WTC11 (cell line): ENCODE measurements around the gene SOCS6. TPM values are rescaled to one million over a fixed set of nuclear protein-coding genes. Genes with fewer than 3 reads are reported as not detected.

Source experiments
- ATAC-seq: fragments of 200-7000 bp; cut with Tn5 transposase; 2 replicates; pipeline ENCODE4 v1.10.0; 2021; ENCODE audit warnings: mild to moderate bottlenecking, moderate library complexity
- CTCF ChIA-PET: fragments of 300-600 bp; sonication (Branson Sonifier 250); formaldehyde crosslinking; loops from one replicate; lab custom pipeline; 2021; ENCODE audit warnings: antibody characterized with exemption; lab: Charles Lee
- POLR2A ChIA-PET: fragments of 350-600 bp; sonication (Branson Sonifier 250); formaldehyde crosslinking; loops from one replicate; lab custom pipeline; 2021; ENCODE audit warnings: antibody characterized with exemption; lab: Charles Lee
- DNase-seq: peaks from one replicate; pipeline ENCODE4 v3.0.0; 2021; ENCODE audit warnings: low spot score
- H3K27ac Mint-ChIP-seq: 2 replicates; pipeline ENCODE4 v1.8.0; 2021; ENCODE audit warnings: mixed read lengths
- H3K27me3 Mint-ChIP-seq: 2 replicates; pipeline ENCODE4 v1.8.0; 2021; ENCODE audit warnings: low read depth, mild to moderate bottlenecking, moderate library complexity, mixed read lengths
- H3K36me3 Mint-ChIP-seq: 2 replicates; pipeline ENCODE4 v1.8.0; 2021; ENCODE audit warnings: mixed read lengths
- H3K4me1 Mint-ChIP-seq: 2 replicates; pipeline ENCODE4 v1.8.0; 2022; ENCODE audit warnings: mixed read lengths
- H3K4me3 Mint-ChIP-seq: 2 replicates; pipeline ENCODE4 v1.8.0; 2021; ENCODE audit warnings: mild to moderate bottlenecking, moderate library complexity, mixed read lengths
- H3K9me3 Mint-ChIP-seq: 2 replicates; pipeline ENCODE4 v1.8.0; 2021; ENCODE audit warnings: mixed read lengths
- CBFB ChIP-seq: sonication (generic); formaldehyde crosslinking; IDR thresholded peaks from 2 replicates; pipeline ENCODE4 v1.8.1; 2022; ENCODE audit warnings: mild to moderate bottlenecking, low read depth, missing genetic modification reagents
- CREM ChIP-seq: sonication (generic); formaldehyde crosslinking; IDR thresholded peaks from 2 replicates; pipeline ENCODE4 v1.8.1; 2022; ENCODE audit warnings: mild to moderate bottlenecking, missing genetic modification reagents, moderate library complexity
- CTCF ChIP-seq: fragments of 200-600 bp; IDR thresholded peaks from 2 replicates; pipeline ENCODE4 v1.8.0; 2022; ENCODE audit warnings: antibody characterized with exemption
- ERG ChIP-seq: fragments of 250-450 bp; sonication (Bioruptor Pico); IDR thresholded peaks from 2 replicates; pipeline ENCODE4 v1.8.0; 2021; ENCODE audit warnings: mild to moderate bottlenecking
- GRHL2 ChIP-seq: fragments of 250-450 bp; sonication (Bioruptor Pico); IDR thresholded peaks from 2 replicates; pipeline ENCODE4 v1.8.0; 2022; ENCODE audit warnings: mild to moderate bottlenecking, moderate library complexity; ENCODE audit not compliant: insufficient replicate concordance, severe bottlenecking
- HMGXB4 ChIP-seq: sonication (generic); formaldehyde crosslinking; IDR thresholded peaks from 2 replicates; pipeline ENCODE4 v1.8.1; 2023; ENCODE audit warnings: mild to moderate bottlenecking, moderate library complexity, missing genetic modification reagents
- NR2C2 ChIP-seq: sonication (generic); formaldehyde crosslinking; IDR thresholded peaks from 2 replicates; pipeline ENCODE4 v1.8.0; 2022; ENCODE audit warnings: mild to moderate bottlenecking, missing genetic modification reagents
- PRDM15 ChIP-seq: sonication (generic); formaldehyde crosslinking; IDR thresholded peaks from 2 replicates; pipeline ENCODE4 v1.8.0; 2022; ENCODE audit warnings: missing genetic modification reagents
- PREB ChIP-seq: sonication (generic); formaldehyde crosslinking; IDR thresholded peaks from 2 replicates; pipeline ENCODE4 v1.8.1; 2022; ENCODE audit warnings: mild to moderate bottlenecking, missing genetic modification reagents, moderate library complexity, borderline replicate concordance
- PRRX2 ChIP-seq: fragments of 250-450 bp; sonication (Bioruptor Pico); IDR thresholded peaks from 2 replicates; pipeline ENCODE4 v1.8.0; 2021; ENCODE audit warnings: mild to moderate bottlenecking
- RELA ChIP-seq: sonication (generic); formaldehyde crosslinking; IDR thresholded peaks from 2 replicates; pipeline ENCODE4 v1.8.1; 2022; ENCODE audit warnings: missing genetic modification reagents, mild to moderate bottlenecking, borderline replicate concordance
- SMAD3 ChIP-seq: sonication (generic); formaldehyde crosslinking; IDR thresholded peaks from 2 replicates; pipeline ENCODE4 v1.8.0; 2022; ENCODE audit warnings: missing genetic modification reagents, mild to moderate bottlenecking, borderline replicate concordance
- TCF7 ChIP-seq: sonication (generic); formaldehyde crosslinking; IDR thresholded peaks from 2 replicates; pipeline ENCODE4 v1.8.0; 2022; ENCODE audit warnings: mild to moderate bottlenecking, low read depth, missing genetic modification reagents, moderate library complexity
- USF2 ChIP-seq: sonication (generic); formaldehyde crosslinking; IDR thresholded peaks from 2 replicates; pipeline ENCODE4 v1.8.1; 2023; ENCODE audit warnings: mild to moderate bottlenecking, missing genetic modification reagents, moderate library complexity
- ZNF532 ChIP-seq: fragments of 250-450 bp; sonication (Bioruptor Pico); IDR thresholded peaks from 2 replicates; pipeline ENCODE4 v1.9.0; 2021; ENCODE audit warnings: mild to moderate bottlenecking, borderline replicate concordance
- ZNF671 ChIP-seq: fragments of 250-450 bp; sonication (Bioruptor Pico); IDR thresholded peaks from 2 replicates; pipeline ENCODE4 v1.8.0; 2021; ENCODE audit warnings: mild to moderate bottlenecking
- total RNA-seq: library from RNA; stranded (reverse); gene quantifications from 3 replicates; pipeline ENCODE4 v1.2.3, GENCODE V29; 2021
- TF ChIP-seq, protein P1 (sequence below): sonication (generic); formaldehyde crosslinking; IDR thresholded peaks from 2 replicates; pipeline ENCODE4 v1.8.1; 2022; ENCODE audit warnings: mild to moderate bottlenecking, moderate library complexity, missing genetic modification reagents
- TF ChIP-seq, protein P2 (sequence below): sonication (generic); formaldehyde crosslinking; IDR thresholded peaks from 2 replicates; pipeline ENCODE4 v1.8.1; 2023; ENCODE audit warnings: mild to moderate bottlenecking, missing genetic modification reagents

The SOCS6 gene
- total RNA-seq, 1 experiment from 2014 or later, result 16.5 TPM

- TF ChIP-seq, protein P1, sequence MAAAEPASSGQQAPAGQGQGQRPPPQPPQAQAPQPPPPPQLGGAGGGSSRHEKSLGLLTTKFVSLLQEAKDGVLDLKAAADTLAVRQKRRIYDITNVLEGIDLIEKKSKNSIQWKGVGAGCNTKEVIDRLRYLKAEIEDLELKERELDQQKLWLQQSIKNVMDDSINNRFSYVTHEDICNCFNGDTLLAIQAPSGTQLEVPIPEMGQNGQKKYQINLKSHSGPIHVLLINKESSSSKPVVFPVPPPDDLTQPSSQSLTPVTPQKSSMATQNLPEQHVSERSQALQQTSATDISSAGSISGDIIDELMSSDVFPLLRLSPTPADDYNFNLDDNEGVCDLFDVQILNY (CRISPR knock-in tag), result no peak
- no peak for TF ChIP-seq PRDM15 (CRISPR knock-in tag)
Observed at GRCh38 chr18:70332694-70333093, 43.8 kb downstream of the SOCS6 start (continued).

DNA sequence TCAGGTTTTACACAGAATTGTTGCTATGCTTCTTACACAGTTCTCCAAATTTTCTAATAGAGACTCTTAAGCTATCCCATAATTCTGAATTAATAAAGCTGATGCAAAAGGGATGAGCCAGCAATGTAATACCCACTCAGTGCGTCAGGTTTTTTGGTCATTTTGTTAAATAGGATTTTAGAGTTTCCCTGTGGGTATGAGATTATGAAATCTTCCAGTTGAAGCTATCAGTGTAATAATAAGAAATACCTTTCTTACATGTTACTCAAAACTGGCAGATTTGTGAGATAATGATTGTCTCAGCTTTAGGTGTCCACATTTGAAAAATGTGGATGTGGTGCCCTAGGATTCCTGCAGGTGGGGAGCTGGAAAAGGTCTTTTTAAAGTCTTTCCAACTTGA is 44.5 kb downstream of the SOCS6 start:
- H3K4me1 Mint-ChIP-seq, result peaks cover 37% of the 10 kb centered on the region
- H3K36me3 Mint-ChIP-seq, result peaks cover 19% of the 10 kb centered on the region
- no peak overlapping the region for H3K27ac Mint-ChIP-seq
- ATAC-seq (no peak), DNase-seq (no peak)
- CTCF ChIA-PET, result no interaction called here
- POLR2A ChIA-PET, result no interaction called here
- H3K27me3 Mint-ChIP-seq, result no peaks in the 10 kb centered on the region
- no peak overlapping the region for H3K4me3 Mint-ChIP-seq
- peaks cover 19% of the 10 kb centered on the region for H3K9me3 Mint-ChIP-seq
- TF ChIP-seq ZNF671 (CRISPR knock-in tag), result no peak
- no peak for TF ChIP-seq USF2 (CRISPR knock-in tag)
- TF ChIP-seq, protein P2, sequence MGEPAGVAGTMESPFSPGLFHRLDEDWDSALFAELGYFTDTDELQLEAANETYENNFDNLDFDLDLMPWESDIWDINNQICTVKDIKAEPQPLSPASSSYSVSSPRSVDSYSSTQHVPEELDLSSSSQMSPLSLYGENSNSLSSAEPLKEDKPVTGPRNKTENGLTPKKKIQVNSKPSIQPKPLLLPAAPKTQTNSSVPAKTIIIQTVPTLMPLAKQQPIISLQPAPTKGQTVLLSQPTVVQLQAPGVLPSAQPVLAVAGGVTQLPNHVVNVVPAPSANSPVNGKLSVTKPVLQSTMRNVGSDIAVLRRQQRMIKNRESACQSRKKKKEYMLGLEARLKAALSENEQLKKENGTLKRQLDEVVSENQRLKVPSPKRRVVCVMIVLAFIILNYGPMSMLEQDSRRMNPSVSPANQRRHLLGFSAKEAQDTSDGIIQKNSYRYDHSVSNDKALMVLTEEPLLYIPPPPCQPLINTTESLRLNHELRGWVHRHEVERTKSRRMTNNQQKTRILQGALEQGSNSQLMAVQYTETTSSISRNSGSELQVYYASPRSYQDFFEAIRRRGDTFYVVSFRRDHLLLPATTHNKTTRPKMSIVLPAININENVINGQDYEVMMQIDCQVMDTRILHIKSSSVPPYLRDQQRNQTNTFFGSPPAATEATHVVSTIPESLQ (CRISPR knock-in tag), result no peak
- no peak for TF ChIP-seq SMAD3 (CRISPR knock-in tag)
- TF ChIP-seq CTCF, result no peak
- TF ChIP-seq RELA (CRISPR knock-in tag), result no peak
- no peak for TF ChIP-seq TCF7 (CRISPR knock-in tag)
- no peak for TF ChIP-seq NR2C2 (CRISPR knock-in tag)
- no peak for TF ChIP-seq CREM
- TF ChIP-seq ZNF532, result no peak
- no peak for TF ChIP-seq CBFB (CRISPR knock-in tag)
- TF ChIP-seq HMGXB4 (CRISPR knock-in tag), result no peak
- no peak for TF ChIP-seq PRRX2 (CRISPR knock-in tag)
- TF ChIP-seq ERG, result no peak
- TF ChIP-seq PREB (CRISPR knock-in tag), result no peak
- TF ChIP-seq GRHL2 (CRISPR knock-in tag), result no peak
